Tongue (tissue), 2 donors: ENCODE results near the gene HINT1. TPM values are rescaled to one million over a fixed set of nuclear protein-coding genes. Genes with fewer than 3 reads are reported as not detected.
A peak's percentile ranks its signal among the peaks of the same experiment; 100 is the strongest.
"Not testable (repeated sequence)": the region's sequence is repeated elsewhere in the genome, so short reads cannot be mapped to it uniquely, and the experiment has no call there.

Experiments
- DNase-seq: peaks from one replicate; pipeline ENCODE4 v3.0.0-alpha.2; 2015
- total RNA-seq: library from RNA; depleted of rRNA; stranded (reverse); fragments of >200 nt; gene quantifications from one replicate; pipeline ENCODE4 v1.2.3, GENCODE V29; 2014

Gene HINT1
- total RNA-seq, 1 donor from 2014 or later, result 120 TPM

GRCh38 chr5:131170540-131171275 is 5.7 kb upstream of the HINT1 start, which contains the start of gene LYRM7:
LYRM7 (plus strand) TSS chr5:131170944; CDS start chr5:131171021, 77 bp downstream.
- DNase-seq, result peak; percentile 99

DNA sequence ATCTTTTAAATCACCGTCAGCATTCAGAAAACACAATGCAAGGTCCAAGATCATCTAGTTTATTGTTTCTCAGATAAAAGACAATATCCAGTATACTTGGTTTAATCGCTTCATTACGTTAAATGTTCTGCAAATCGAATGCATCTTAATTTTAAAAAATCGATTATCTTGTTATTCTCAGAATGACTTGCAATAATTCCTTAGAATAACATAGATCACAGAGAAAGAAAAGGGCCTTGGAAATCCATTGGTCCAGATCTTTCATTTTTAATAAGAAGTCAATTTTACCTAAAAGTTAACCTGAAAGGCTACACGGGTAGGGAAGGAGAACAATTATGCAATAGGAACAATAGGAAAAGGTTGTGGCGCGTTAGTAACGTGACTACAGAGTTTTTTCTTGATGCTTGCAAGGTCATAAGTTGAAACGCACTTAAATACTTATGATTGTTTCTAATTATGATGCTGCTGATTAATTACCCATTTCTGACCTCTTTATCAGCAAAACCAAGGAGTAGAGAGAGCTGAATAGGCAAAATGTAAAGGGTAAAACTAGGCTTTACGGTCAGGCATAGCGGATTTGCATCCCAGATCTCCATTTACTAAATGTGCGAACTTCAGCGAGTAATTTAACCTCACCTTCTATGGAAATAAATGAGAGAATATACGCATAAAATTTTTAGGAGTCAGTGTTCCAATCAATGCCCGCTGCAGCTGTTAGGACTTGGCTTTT is 4.9 kb upstream of the HINT1 start:
- DNase-seq, result no peak

DNA sequence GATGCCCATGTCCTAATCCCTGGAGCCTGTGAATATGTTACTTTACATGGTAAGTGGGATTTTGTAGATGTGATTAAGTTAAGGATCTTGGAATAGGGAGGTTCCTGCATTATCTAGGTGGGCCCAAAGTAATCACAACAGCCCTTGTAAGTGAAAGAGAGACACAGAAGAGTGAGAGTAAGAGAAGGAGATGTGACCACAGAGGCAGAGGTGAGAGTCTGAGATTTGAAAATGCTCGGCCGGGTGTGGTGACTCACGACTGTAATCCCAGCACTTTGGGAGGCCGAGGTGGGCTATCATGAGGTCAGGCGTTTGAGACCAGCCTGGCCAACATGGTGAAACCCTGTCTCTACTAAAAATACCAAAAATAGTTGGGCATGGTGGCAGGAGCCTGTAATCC is 2.6 kb upstream of the HINT1 start:
- no peak for DNase-seq

GRCh38 chr5:131164191-131165118 is 601 bp downstream of the HINT1 start:
- peak; percentile 80 for DNase-seq

GRCh38 chr5:131163276-131164119 is 1.6 kb downstream of the HINT1 start:
- DNase-seq, result peak; percentile 10

DNA sequence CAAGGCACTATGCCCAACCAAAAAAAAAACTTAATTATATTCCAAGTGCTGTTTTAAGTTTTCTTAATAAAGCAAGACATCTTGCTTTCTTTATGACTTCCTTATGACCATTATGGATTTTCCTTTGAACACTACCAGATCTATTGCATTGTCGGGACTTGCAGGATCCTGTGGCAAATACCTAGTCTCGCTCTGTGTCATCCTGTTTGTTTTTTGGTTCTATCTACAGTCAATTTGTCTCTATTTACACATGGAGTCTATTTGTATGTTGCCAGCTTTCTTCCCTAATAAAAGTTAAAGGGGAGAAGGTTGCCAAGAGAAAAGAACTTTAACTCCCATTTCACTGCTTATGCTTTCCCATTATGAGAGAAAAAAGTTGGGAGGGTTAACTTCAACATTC is 4.9 kb downstream of the HINT1 start:
- DNase-seq, result no peak

DNA sequence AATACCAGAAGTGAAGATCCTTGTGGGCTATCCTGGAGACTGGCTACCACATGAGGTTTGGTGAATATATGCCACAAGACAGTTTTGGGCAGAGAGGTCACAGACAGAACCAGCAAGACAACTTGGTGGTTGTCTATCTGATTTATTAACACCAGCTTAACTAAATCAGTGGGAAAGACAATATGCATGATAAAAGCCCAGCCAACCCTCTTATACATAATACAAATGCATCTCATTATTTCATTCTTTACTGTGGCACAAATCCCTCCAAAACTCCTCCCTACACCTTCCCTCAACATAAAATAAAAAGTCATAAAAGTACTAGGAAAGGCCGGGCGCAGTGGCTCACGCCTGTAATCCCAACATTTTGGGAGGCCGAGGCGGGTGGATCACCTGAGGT is 8.1 kb downstream of the HINT1 start:
- no peak for DNase-seq

DNA sequence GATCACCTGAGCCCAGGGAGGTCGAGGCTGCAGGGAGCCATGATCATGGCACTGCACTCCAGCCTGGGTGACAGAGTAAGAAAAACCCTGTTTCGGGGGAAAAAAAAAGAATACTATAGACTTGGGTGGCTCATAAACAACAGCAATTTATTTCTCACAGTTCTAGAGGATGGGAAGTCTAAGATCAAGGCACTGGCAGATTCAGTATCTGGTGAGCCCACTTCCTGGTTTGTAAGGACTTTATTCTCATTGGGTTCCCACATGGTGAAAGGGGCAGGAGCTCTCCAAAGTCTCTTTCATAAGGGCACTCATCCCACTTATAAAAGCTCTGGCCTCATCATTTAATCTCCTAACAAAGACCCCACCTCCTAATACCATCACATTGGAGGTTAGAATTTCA is 8.7 kb downstream of the HINT1 start:
- no peak for DNase-seq

GRCh38 chr5:131151216-131151615 is 13.8 kb downstream of the HINT1 start:
- DNase-seq, result no peak

DNA sequence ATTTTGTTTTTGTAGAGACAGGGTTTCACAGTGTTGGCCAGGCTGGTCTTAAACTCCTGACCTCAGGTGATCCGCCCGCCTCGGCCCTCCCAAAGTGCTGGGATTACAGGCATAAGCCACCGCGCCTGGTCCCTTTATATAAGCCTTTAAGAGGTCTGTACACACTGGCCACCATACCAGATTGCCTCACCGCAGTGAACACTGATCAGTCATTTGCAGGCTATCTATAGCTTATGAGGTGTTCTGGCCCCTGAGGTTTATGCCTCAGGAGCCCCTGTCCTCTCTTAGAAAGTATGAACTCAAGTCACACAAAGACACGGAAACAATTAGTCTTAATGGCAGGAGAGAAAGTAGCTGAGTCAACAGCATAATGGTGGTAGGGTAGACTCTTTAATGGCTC is 14.6 kb downstream of the HINT1 start:
- no peak for DNase-seq

- no peak for DNase-seq
These were observed 16.2 kb downstream of the HINT1 start for GRCh38 chr5:131148835-131149234.

DNA sequence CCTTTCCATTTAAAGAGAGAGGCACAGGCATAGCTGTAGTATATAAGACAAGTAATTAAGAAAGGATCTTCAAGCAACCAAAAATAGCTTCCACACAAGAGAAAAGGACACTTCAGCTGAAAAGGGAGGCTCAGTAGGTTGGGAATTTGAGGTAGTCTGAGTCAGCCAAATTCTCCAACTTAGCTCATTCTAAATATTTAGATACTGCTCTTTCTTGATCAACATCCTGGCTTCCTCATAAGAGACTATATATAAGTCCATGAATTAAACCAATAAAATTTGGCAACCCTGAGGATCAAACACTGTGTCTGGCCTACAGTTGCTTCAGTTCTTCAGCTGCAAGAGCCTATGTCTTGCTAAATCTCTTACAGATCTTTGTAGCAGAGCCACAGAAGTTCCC is 17.8 kb downstream of the HINT1 start:
- DNase-seq, result no peak

- no peak for DNase-seq
These were observed 22.0 kb downstream of the HINT1 start for GRCh38 chr5:131142970-131143617.

DNA sequence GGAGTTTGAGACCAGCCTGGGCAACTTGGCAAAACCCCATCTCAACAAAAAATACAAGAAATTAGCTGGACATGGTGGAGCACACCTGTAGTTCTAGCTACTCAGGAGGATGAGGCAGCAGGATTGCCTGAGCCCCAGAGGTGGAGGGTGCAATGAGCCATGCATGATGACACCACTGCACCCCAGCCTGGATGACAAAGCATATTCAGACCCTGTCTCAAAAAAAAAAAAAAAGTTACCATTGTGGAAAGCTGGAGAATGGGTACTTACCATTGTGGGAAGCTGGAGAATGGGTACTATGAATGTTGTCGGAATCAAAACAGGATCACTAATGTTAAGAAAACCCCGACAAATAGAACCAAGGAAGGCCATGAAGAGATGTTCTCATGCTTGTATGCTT is 25.7 kb downstream of the HINT1 start:
- DNase-seq, result no peak

DNA sequence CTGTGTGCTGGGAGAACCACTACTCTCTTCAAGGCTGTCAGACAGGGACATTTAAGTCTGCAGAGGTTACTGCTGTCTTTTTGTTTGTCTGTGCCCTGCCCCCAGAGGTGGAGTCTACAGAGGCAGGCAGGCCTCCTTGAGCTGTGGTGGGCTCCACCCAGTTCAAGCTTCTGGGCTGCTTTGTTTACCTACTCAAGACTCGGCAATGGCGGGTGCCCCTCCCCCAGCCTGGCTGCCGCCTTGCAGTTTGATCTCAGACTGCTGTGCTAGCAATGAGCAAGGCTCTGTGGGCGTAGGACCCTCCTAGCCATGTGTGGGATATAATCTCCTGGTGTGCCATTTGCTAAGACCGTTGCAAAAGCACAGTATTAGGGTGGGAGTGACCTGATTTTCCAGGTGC is 26.6 kb downstream of the HINT1 start:
- DNase-seq, result not testable (repeated sequence)

DNA sequence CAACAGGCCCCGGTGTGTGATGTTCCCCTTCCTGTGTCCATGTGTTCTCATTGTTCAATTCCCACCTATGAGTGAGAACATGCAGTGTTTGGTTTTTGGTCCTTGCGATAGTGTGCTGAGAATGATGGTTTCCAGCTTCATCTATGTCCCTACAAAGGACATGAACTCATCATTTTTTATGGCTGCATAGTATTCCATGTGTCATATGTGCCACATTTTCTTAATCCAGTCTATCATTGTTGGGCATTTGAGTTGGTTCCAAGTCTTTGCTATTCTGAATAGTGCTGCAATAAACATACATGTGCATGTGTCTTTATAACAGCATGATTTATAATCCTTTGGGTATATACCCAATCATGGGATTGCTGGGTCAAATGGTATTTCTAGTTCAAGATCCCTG is 32.0 kb downstream of the HINT1 start:
- DNase-seq, result not testable (repeated sequence)

- no peak for DNase-seq
These were observed 35.8 kb downstream of the HINT1 start for GRCh38 chr5:131129306-131129705.

- not testable (repeated sequence) for DNase-seq
These were observed 37.8 kb downstream of the HINT1 start for GRCh38 chr5:131127244-131127643.

DNA sequence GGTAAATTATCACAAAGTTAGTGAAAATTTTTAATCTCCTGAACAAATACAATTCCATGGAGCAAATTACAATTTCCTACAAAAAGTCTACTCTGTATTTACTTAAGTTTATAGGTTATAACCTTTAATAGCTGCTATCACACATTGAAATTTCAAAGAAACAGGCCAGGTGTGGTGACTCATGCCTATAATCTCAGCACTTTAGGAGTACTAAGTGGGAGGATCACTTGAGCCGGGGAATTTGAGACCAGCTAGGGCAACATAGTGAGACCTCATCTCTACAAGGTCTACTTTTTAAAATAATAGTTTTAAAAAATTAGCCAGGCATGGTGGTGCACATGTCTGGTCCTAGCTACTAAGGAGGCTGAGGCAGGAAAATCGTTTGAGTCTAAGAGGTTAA is 50.3 kb downstream of the HINT1 start:
- DNase-seq, result no peak

- no peak for DNase-seq
These were observed 52.6 kb downstream of the HINT1 start for GRCh38 chr5:131112424-131112823.

DNA sequence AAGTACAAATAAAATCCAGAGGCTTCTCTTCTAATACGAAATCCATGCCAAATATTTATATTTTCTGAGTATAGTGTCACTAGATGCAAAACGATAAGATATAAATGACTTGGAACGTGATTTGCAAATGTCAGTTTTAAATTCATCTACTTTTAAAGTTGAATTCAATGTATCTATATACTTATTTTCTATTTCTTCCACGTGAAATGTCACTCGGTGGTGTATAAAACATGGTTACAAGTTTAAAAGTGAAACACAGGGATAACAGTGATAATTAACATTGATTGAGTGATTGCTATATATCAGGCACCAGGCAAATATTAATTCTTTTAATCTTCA is 54.8 kb downstream of the HINT1 start:
- no peak for DNase-seq
